ENCODE measurements around the gene FRMD4A. TPM values are rescaled to one million over a fixed set of nuclear protein-coding genes. Genes with fewer than 3 reads are reported as not detected.

Gene FRMD4A
- total RNA-seq, 1 experiment from 2014 or later, result 19.6 TPM

- Histone ChIP-seq H2AFZ (ENCODE audit: low read length) (no peak overlapping the region), H3K79me1 (ENCODE audit: insufficient read depth, low read depth, low read length, poor library complexity, severe bottlenecking) (no peaks in the 10 kb centered on the region), H3K27me3 (ENCODE audit: insufficient read depth, low read length) (no peaks in the 10 kb centered on the region), H3K56ac (ENCODE audit: insufficient read length, low read depth, low read length) (no peak overlapping the region), H3K18ac (ENCODE audit: insufficient read length, low read depth, low read length) (no peak overlapping the region), H2BK15ac (ENCODE audit: low read depth, low read length) (no peak overlapping the region), H2BK120ac (ENCODE audit: low read depth, low read length, poor library complexity, severe bottlenecking) (no peak overlapping the region), H3K4me1 (ENCODE audit: insufficient read depth, low read length) (no peaks in the 10 kb centered on the region; the same call in 1 of the 2 replicates), H4K20me1 (ENCODE audit: control insufficient read depth, insufficient read depth, insufficient read length) (no peaks in the 10 kb centered on the region), H3K4ac (ENCODE audit: low read depth, low read length) (no peak overlapping the region), H3K9me3 (ENCODE audit: control insufficient read depth, low read depth, low read length) (no peaks in the 10 kb centered on the region), H3K79me2 (ENCODE audit: insufficient read depth, low read length) (no peaks in the 10 kb centered on the region), H3K23ac (ENCODE audit: insufficient read length, low read depth, low read length) (no peak overlapping the region), H4K5ac (ENCODE audit: insufficient read length, low read depth, low read length) (no peak overlapping the region), H2BK5ac (ENCODE audit: insufficient read length, low read length) (no peak overlapping the region), H2BK20ac (ENCODE audit: low read depth, low read length, poor library complexity, severe bottlenecking) (no peak overlapping the region), H4K91ac (ENCODE audit: insufficient read length, low read depth, low read length) (no peak overlapping the region), H2AK5ac (ENCODE audit: insufficient read length, low read length) (no peak overlapping the region), H3K4me2 (ENCODE audit: insufficient read depth, insufficient read length, low read length) (no peak overlapping the region), H3K27ac (ENCODE audit: insufficient read length, low read depth, low read length) (no peak overlapping the region), H2BK12ac (ENCODE audit: insufficient read length, low read depth, low read length) (peak overlapping the region; percentile 45), H4K8ac (replicated peaks; ENCODE audit: insufficient read length, low read depth, low read length) (no peak overlapping the region), H3T11ph (ENCODE audit: low read length) (no peak overlapping the region), H3K14ac (ENCODE audit: insufficient read depth, low read length) (no peak overlapping the region), H3K9ac (ENCODE audit: extremely low read depth, insufficient read length, low read length) (no peak overlapping the region), H3K23me2 (ENCODE audit: insufficient read length, low read depth, low read length, poor library complexity, severe bottlenecking) (no peaks in the 10 kb centered on the region)
- H3K4me1 Mint-ChIP-seq, result peaks cover 15 to 16% of the 10 kb centered on the region in 2 experiments
- no CpG with 5 or more reads among the region's 5 CpGs for WGBS (ENCODE audit: extremely low coverage, insufficient read length, low lambda C conversion rate)
- H3K27ac Mint-ChIP-seq, result peak overlapping the region in 1 of 3 experiments; percentile 28; a peak in 1 of 7 replicates
- no peaks in the 10 kb centered on the region for H3K36me3 Mint-ChIP-seq (ENCODE audit: insufficient read depth in 1 of 3, low read depth in 3 of 3)
- no peak overlapping the region for H3K4me3 Mint-ChIP-seq
- no peak for TF ChIP-seq CTCF (conservative IDR thresholded peaks at IDR 0.05)
- peaks cover 3% of the 10 kb centered on the region; the same call in 1 of the 2 replicates for H3K27me3 Mint-ChIP-seq (ENCODE audit: low read depth)
- H3K9me3 Mint-ChIP-seq, result no peaks in the 10 kb centered on the region
- no peak for DNase-seq
Measured at GRCh38 chr10:14162061-14162460, 168.7 kb downstream of the FRMD4A start.

All from H9 (cell line).